Thyroid gland (tissue), 4 donors: ENCODE results near the gene ACLY. TPM values are rescaled to one million over a fixed set of nuclear protein-coding genes. Genes with fewer than 3 reads are reported as not detected.

Experiments
- DNase-seq, 2 donors: peaks; one replicate each; pipeline ENCODE4 v3.0.0-alpha.2; 2019
- H3K27ac ChIP-seq, 3 donors: fragments of 200-600 bp; sonication (generic); 1 replicate in 2 of 3; 2 replicates in 1 of 3; pipeline ENCODE4 v1.5.1; 2016 to 2019; ENCODE audit warnings: mild to moderate bottlenecking in 1 of 3, moderate library complexity in 1 of 3
- H3K27me3 ChIP-seq: fragments of 200-600 bp; sonication (generic); one replicate; pipeline ENCODE4 v1.5.1; 2019
- H3K36me3 ChIP-seq, 2 donors: fragments of 200-600 bp; sonication (generic); one replicate each; pipeline ENCODE4 v1.5.1; 2016 to 2019
- H3K4me1 ChIP-seq, 2 donors: fragments of 200-600 bp; sonication (generic); one replicate each; pipeline ENCODE4 v1.5.1; 2017 to 2019
- H3K4me3 ChIP-seq, 3 donors: fragments of 200-600 bp; sonication (generic); replicated peaks in 1 of 3; 1 replicate in 2 of 3; 2 replicates in 1 of 3; pipeline ENCODE4 v1.5.1; 2016; ENCODE audit warnings: mild to moderate bottlenecking in 1 of 3
- H3K9me3 ChIP-seq: fragments of 200-600 bp; sonication (generic); one replicate; pipeline ENCODE4 v1.5.1; 2017
- CTCF ChIP-seq, 6 experiments: fragments of 200-600 bp in 3 of 6; fragments of 450-650 bp in 3 of 6; sonication (generic) in 3 of 6; IDR thresholded peaks; one replicate each; pipeline ENCODE4 v1.5.1; 2016 to 2019; ENCODE audit warnings: antibody characterized with exemption in 6 of 6, mild to moderate bottlenecking in 2 of 6, inconsistent platforms in 1 of 6, moderate library complexity in 1 of 6
- POLR2A ChIP-seq, 2 donors: fragments of 450-650 bp; IDR thresholded peaks; one replicate each; pipeline ENCODE4 v1.6.1; 2017; ENCODE audit warnings: antibody characterized with exemption in 2 of 2, mild to moderate bottlenecking in 2 of 2, moderate library complexity in 1 of 2
- WGBS, 2 donors: methylation state at CpG; one replicate each; pipeline ENCODE4 v1.1.5; 2017; 5-methylcytosine and 5-hydroxymethylcytosine counted together
- intact Hi-C: fragments of 100-400 bp; cut with DNase I; formaldehyde crosslinking; loops from one replicate; pipeline ENCODE4 v1.15.1; 2023
- small RNA-seq: library from RNA; depleted of rRNA; stranded (forward); fragments of <200 nt; gene quantifications from one replicate; pipeline ENCODE3, GENCODE V24; 2016
- total RNA-seq, 4 donors: library from RNA; depleted of rRNA; stranded (reverse); fragments of >200 nt; gene quantifications; one replicate each; pipeline ENCODE4 v1.2.3, GENCODE V29; 2016

ACLY gene
- total RNA-seq, 4 donors from 2014 or later, result 62.6 to 85.2 (median 78.8) TPM

- Histone ChIP-seq H3K27me3 (no peaks in the 10 kb centered on the region), H3K36me3 (peaks cover 12 to 17% of the 10 kb centered on the region in 2 donors), H3K9me3 (no peaks in the 10 kb centered on the region), H3K4me1 (no peaks in the 10 kb centered on the region), H3K27ac (no peak overlapping the region), H3K4me3 (no peak overlapping the region)
- intact Hi-C loops, result no loop called here
- WGBS, 2 donors, result 91 to 94% methylated on average over 12 to 14 of the region's 14 CpGs
- DNase-seq, result no peak
- TF ChIP-seq CTCF (IDR thresholded peaks at IDR 0.05) (no peak), POLR2A (IDR thresholded peaks at IDR 0.05) (no peak)
Measured at GRCh38 chr17:41821776-41822175, 97.0 kb downstream of the ACLY start.

GRCh38 chr17:41818024-41818423 is 100.7 kb downstream of the ACLY start:
- intact Hi-C loops, result no loop called here
- Histone ChIP-seq H3K27ac (no peak overlapping the region), H3K4me3 (no peak overlapping the region), H3K4me1 (peaks cover 4 to 16% of the 10 kb centered on the region in 2 donors), H3K27me3 (no peaks in the 10 kb centered on the region), H3K9me3 (no peaks in the 10 kb centered on the region), H3K36me3 (no peaks in the 10 kb centered on the region)
- 93 to 96% methylated on average over 16 to 20 of the region's 20 CpGs for WGBS, 2 donors
- TF ChIP-seq CTCF (IDR thresholded peaks at IDR 0.05) (no peak), POLR2A (IDR thresholded peaks at IDR 0.05) (no peak)
- no peak for DNase-seq

Small RNAs within 50 kb of the gene (small RNA-seq; reads per million reads assigned to genes)
- gene AC125257.2, result not detected

Other genes starting within 250 kb of the ACLY start
- 100 to 1,000 TPM; 119 to 171 (median 145) TPM for gene EIF1, start 230.1 kb downstream of the ACLY start, total RNA-seq
- gene GAST, start 206.6 kb downstream of the ACLY start, total RNA-seq, result not detected
- gene HAP1, start 184.3 kb downstream of the ACLY start, total RNA-seq, result 10 to 100 TPM in 1 of 4 donors, 1 to 10 TPM in 2, under 1 TPM in 1; 0.94 to 12.7 (median 1.9) TPM
- gene JUP, start 132.2 kb downstream of the ACLY start, total RNA-seq, result 100 to 1,000 TPM; 127 to 356 (median 250) TPM
- 10 to 100 TPM; 24.5 to 59.2 (median 34.9) TPM for gene P3H4, start 107.0 kb downstream of the ACLY start, total RNA-seq
- gene FKBP10, start 105.9 kb downstream of the ACLY start, total RNA-seq, result 10 to 100 TPM; 42.2 to 75.3 (median 60.4) TPM
- gene NT5C3B, start 82.7 kb downstream of the ACLY start, total RNA-seq, result 100 to 1,000 TPM in 2 of 4 donors, 10 to 100 TPM in 2; 97.3 to 132 (median 110) TPM
- 1 to 10 TPM in 1 of 4 donors, under 1 TPM in 1, not detected in 2; 0.33 to 1.6 TPM for gene KLHL10, start 81.1 kb downstream of the ACLY start, total RNA-seq
- gene KLHL11, start 53.5 kb downstream of the ACLY start, total RNA-seq, result 10 to 100 TPM; 46.0 to 60.7 (median 46.9) TPM
- gene ODAD4, start 11.7 kb upstream of the ACLY start, total RNA-seq, result 1 to 10 TPM; 3.0 to 8.2 (median 3.8) TPM
- 10 to 100 TPM; 41.8 to 65.2 (median 53.8) TPM for gene CNP, start 47.8 kb upstream of the ACLY start, total RNA-seq
- gene DNAJC7, start 98.5 kb upstream of the ACLY start, total RNA-seq, result 10 to 100 TPM; 62.6 to 84.0 (median 65.6) TPM
- gene NKIRAS2, start 101.1 kb upstream of the ACLY start, total RNA-seq, result 10 to 100 TPM; 23.6 to 34.6 (median 26.6) TPM
- 1 to 10 TPM; 1.2 to 3.7 (median 2.1) TPM for gene C17orf113, start 131.7 kb upstream of the ACLY start, total RNA-seq
- gene ZNF385C, start 179.5 kb upstream of the ACLY start, total RNA-seq, result under 1 TPM in 2 of 4 donors, not detected in 2; 0.22 to 0.54 TPM
- 10 to 100 TPM in 2 of 4 donors, 1 to 10 TPM in 2; 6.4 to 12.9 (median 9.7) TPM for gene DHX58, start 193.8 kb upstream of the ACLY start, total RNA-seq
- 10 to 100 TPM; 14.2 to 37.9 (median 23.3) TPM for gene KAT2A, start 202.4 kb upstream of the ACLY start, total RNA-seq
- gene HSPB9, start 203.9 kb upstream of the ACLY start, total RNA-seq, result under 1 TPM in 1 of 4 donors, not detected in 3; 0.33 TPM
- 100 to 1,000 TPM; 116 to 208 (median 147) TPM for gene RAB5C, start 236.0 kb upstream of the ACLY start, total RNA-seq